GM19468 (cell line): Measurements from ENCODE around the gene CCDC85C.

Experiments
- ATAC-seq: cut with Tn5 transposase; IDR thresholded peaks from one replicate; pipeline ENCODE4 v1.9.1; 2021; ENCODE audit warnings: mild to moderate bottlenecking, moderate library complexity, moderate number of reproducible peaks; ENCODE audit not compliant: unreplicated experiment; ENCODE audit errors: extremely low read depth

The CCDC85C gene

GRCh38 chr14:99562856-99563748 is 40.9 kb downstream of the CCDC85C start:
- ATAC-seq, result no peak

GRCh38 chr14:99561864-99562263 is 42.1 kb downstream of the CCDC85C start:
- no peak for ATAC-seq

GRCh38 chr14:99560922-99561683 is 42.9 kb downstream of the CCDC85C start:
- ATAC-seq, result no peak

- ATAC-seq, result no peak
Observed at GRCh38 chr14:99560403-99560802, 43.6 kb downstream of the CCDC85C start.

GRCh38 chr14:99559286-99559990 is 44.6 kb downstream of the CCDC85C start:
- ATAC-seq, result no peak

GRCh38 chr14:99556134-99556791 is 47.7 kb downstream of the CCDC85C start:
- no peak for ATAC-seq

- ATAC-seq, result no peak
Observed at GRCh38 chr14:99554757-99555531, 49.1 kb downstream of the CCDC85C start.

- no peak for ATAC-seq
Observed at GRCh38 chr14:99554184-99554583, 49.8 kb downstream of the CCDC85C start.

GRCh38 chr14:99552572-99553216 is 51.3 kb downstream of the CCDC85C start:
- ATAC-seq, result no peak

GRCh38 chr14:99552021-99552553 is 51.9 kb downstream of the CCDC85C start:
- ATAC-seq, result no peak

- no peak for ATAC-seq
Observed at GRCh38 chr14:99551034-99551922, 52.7 kb downstream of the CCDC85C start.

GRCh38 chr14:99550387-99550992 is 53.5 kb downstream of the CCDC85C start:
- ATAC-seq, result no peak

GRCh38 chr14:99549684-99550083 is 54.3 kb downstream of the CCDC85C start:
- no peak for ATAC-seq

GRCh38 chr14:99548871-99549515 is 55.0 kb downstream of the CCDC85C start:
- ATAC-seq, result no peak

GRCh38 chr14:99548255-99548654 is 55.8 kb downstream of the CCDC85C start:
- ATAC-seq, result no peak

GRCh38 chr14:99546234-99546879 is 57.6 kb downstream of the CCDC85C start:
- ATAC-seq, result no peak
